NCI-H1694 treated with DMSO at 0.1 percent for 48 hours (cell line): ENCODE measurements around the gene ULK3.

Source experiments
- DNase-seq: peaks from one replicate; lab custom pipeline; 2025; lab: John Stamatoyannopoulos, UW

ULK3 gene

DNA sequence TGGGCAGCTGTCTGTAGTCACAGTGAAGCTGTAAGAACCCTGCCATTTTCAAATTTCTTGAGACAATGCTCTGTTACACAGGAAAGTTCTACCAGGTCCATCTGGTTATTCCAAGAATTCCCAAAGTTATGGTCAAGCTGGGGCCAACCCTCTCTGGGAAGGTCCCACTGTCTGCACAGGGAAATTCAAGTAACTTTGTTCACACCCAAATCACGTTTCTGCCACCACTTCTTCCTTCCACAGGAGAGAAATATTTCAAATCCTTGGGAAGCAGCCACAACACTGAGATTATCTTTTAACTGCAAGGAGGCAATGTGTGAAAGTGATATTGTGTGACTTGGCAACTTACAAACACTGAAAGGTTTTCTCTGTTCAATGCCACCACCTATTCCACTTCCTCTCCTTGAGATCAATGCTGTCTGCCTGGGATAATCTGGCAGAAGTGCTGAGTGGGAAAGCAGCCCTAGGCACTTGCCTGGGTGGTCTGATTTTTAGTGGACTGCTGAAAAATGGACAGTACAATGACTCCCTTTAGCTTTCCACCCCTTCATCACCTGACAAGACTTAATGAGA, 24.6 kb upstream of the ULK3 start:
- DNase-seq: no peak

DNA sequence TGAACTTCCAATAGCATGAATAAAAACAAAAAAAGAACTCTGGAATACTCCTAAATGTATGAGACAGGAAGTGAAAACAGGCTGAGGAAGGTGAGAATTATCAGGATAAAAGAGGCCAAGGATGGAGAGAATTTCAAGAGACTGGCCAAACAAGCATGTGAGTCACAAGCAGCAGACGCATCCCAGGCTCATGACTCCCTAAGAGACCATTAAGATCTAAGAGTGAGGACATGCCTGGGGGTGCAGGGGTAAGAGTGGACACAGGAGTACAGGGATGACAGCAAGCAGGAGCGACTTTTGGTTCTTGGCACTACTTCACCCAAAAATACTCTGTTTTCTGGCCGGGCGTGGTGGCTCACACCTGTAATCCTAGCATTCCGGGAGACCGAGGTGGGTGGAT, 23.1 kb upstream of the ULK3 start:
- DNase-seq: no peak

DNA sequence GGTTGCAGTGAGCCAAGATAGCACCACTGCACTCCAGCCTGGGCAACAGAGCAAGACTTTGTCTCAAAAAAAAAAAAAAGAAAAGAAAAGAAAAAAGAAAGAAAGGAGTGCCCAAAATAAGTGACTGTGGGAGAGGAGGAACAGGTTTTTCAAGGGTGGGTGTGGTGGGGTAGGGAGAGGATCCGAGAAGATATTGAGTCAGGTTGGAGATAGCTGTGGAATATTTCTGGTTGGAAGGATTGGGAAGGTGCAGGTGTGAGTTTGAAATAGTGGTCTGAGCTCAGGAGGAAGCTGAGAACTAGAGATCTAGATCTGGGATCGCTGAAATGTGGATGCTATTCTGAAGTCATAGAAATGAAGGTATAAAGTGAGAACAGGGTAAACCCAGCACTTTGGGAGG, 22.4 kb upstream of the ULK3 start:
- DNase-seq: no peak

DNA sequence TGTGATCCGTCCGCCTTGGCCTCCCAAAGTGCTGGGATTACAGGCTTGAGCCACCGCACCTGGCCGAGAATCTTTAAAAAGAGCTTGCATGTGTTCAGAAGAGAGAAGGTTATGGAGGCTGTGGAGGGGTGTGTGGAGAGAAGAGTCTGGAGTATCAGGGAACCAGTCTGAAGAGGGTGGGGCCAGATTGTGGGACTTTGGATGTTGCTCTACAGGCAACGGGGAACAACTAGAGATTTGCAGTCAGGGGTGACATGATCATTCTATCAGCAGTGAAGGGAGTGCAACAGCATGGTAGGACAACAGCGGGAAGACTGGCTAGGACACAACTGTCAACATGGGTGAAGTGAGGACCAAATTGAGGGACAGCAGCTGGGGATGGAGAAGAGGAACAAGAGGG, 21.3 kb upstream of the ULK3 start:
- no peak for DNase-seq

DNA sequence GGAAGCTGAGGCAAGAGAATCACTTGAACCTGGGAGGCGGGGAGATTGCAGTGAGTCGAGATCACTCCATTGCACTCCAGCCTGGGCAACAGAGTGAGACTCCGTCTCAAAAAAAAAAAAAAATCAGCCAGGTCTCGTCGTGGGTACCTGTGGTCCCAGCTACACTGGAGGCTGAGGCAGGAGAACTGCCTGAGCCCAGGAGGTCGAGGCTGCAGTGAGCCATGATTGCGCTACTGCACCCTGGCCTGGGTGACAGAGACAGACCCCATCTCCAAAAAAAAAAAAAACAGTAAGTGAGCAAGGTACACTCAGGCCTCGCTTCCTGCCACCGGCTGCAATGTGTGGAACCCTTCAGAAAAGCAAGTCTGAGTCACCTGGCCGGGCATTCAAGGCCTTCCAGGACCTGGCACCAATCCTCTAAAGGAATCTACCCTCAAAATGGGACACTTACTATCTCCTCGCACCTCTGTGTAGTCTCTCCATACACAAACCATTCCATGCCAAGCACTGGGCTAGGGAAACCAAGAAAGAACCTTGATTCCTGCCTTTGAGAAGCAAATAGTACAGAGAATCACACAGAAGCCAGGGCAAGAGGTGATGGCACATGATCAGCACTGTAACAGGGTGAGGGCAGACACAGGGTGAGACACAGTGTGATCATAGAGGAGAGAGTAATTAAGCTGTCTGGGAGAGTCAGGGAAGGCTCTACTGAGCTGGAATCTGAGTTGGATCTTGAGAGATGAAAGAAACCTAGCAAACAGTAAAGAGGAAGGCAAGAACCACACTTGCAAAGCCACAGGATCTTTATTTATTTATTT, 20.5 kb upstream of the ULK3 start:
- no peak for DNase-seq

DNA sequence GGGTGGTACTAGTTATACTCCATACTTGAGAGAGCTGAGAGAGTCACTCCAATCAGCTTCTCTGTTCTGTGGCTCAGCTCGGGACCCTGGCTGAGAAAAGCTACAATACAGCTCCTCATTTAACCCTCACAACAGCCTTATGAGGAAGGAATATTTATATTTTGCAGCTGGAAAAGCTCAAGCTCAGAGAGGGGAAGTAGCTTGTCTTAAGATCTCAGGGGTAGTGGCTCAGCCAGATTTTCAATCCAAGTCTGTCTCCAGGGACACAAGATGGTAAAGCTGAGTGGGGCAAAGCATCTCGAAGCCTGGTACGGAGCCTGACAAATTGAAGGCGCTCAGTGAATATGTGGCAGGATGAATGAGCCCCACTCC, 15.4 kb upstream of the ULK3 start:
- no peak for DNase-seq

DNA sequence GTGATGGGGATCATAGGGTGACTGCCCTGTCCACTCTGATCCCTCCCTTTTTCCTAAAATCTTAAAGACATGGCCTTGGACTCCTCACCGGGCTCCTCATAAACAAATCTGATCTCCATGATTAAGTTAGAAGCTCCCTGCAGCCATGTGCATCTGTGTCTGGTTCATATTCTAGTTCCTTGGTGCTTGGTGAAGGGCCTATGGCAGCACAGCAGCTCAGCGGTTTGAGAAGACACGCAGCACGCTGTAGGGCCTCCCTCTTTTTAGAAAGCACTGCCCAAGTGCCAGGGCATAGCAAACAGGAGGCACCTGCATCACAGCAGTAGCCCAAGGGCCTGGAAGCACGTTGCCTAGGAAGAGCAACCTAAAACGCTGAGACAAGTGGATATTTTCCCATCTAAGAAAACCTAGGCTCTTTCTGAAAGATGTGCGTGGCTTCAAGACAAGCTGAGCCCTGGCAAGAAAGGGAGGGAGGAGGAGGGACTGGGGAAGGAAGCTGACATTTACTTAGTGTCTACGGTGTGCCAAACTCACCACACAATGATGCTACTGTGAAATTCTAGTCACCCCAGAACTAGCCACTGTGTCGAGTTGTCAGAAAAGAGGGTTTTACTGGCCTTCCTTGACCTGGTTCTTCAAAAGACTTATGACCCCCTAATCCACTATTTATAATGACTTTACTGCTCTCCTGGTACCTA, 14.9 kb upstream of the ULK3 start:
- DNase-seq: no peak

DNA sequence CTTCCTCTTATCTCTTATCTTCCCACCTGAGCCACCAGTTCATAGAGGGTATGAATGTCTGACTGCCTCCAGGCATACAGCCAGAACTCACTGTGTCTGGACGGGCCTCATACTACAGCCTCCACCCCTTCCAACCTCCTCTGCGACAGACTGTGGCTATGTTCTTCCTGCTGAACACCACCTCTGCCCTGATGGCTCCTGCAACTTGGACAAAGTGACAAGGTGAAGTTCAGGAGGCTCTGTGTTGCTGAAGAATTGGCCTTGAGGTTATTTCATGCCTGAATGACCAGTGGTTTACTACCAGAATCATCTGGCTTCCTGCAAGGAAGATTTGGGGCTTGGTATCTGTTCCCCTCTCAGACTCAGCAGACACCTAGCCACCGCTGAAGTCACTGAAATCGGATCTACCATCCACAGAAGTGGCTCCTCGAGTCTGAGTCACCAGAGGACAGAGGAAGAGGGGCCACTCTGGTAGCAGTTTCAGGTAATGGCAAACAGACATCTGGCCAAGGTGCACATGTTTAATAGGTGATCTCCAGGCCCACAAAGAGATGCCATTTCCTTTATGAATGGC, 14.2 kb upstream of the ULK3 start:
- no peak for DNase-seq

DNA sequence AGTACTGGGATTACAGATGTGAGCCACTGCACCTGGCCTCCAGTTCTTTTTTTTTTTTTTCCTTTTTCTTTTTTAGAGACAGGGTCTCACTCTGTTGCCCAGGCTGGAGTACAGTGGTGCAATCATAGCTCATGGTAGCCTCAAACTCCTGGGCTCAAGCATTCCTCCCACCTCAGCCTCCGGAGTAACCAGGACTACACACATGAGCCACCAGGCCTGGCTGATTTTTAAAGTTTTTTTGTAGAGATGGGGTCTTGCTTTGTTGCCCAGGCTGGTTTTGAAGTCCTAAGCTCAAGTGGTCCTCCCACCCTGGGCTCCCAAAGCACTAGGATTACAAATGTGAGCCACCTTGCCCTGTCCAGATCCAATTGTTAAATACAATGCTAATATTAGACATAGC, 13.6 kb upstream of the ULK3 start:
- no peak for DNase-seq

DNA sequence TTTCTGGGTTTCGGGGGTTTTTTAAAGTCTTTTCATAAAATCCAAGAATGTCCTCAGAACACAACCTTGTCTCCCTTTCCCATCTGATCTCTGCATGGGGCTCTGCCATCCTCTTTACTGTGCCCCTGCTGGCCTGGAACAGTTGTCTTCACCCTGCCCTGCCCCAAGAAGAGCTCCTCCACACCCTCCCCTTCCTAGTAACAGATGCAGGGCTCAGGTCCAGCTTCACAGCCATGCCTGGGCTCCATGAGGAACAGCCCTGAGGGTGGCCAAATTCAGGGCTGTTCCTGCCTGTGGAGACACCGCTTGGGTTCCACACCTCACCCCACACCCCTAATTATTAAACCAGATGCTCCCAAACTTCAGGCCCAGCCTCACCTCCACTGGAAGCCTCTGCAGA, 12.9 kb upstream of the ULK3 start:
- DNase-seq: no peak

DNA sequence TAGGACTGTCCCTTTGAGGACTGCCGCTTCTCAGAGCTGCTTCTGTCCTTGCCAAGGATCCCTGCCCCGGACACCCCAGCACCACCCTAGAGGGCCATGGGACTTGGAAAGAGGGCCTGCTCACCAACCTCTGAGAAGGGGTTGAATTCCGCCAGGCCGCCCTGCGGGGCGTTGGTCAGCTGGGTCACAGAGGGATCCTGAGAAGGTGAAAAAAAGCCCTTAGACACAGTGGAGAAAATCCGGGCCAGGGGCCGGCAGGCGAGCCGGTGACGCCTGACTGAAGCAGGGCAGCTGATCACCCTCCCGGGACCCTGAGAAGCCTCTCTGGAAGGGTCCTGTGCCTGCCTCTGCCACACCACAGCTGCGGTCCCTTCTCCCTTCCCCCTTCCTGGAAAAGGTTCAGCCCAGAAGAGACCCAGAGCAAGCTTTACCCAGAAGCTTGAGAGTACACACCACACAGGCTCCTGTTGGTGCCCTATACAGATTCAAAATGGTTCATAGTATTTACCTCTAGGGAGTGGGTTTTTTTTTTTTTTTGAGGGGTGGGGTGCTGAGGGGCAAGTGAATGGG, 11.6 kb upstream of the ULK3 start:
- no peak for DNase-seq

DNA sequence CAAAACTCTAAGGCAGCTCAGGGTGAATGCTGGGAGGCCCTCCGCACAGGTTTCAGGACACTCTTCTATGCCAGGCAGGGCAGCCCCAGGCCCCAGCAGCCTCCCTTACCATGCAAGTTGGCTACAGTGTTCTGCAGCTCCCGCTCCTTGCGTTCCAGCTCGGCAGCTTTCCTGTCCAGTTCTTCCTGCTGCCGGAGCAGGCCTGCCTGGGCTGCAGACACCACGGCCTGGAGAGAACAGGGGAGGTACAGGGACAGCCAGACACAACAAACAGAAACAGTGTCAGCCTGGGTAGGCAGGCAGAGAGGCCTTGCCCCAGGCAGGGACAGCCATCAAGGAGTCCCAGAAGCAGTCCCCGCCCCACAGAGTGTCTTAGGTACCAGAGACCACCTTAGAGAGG, 9.0 kb upstream of the ULK3 start:
- DNase-seq: no peak

DNA sequence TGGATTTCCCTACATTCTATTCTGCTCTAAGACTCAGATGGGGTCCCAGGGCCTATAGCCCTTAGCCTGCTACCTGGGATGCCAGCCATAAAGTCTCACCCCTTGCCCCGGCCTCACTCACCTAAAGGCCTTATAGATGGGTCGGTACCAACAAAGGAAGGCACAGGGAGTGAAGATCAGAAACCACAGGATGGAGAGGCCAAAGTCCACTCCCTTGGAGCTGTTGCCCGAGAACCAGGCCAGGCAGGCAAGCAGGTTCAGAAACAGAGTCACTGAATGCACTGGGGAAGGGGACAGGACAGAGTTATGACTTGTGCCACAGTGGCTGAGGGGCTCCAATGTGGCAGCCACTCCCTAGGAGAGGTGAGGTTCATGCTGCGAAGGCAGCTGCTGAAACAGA, 7.4 kb upstream of the ULK3 start:
- DNase-seq: no peak

DNA sequence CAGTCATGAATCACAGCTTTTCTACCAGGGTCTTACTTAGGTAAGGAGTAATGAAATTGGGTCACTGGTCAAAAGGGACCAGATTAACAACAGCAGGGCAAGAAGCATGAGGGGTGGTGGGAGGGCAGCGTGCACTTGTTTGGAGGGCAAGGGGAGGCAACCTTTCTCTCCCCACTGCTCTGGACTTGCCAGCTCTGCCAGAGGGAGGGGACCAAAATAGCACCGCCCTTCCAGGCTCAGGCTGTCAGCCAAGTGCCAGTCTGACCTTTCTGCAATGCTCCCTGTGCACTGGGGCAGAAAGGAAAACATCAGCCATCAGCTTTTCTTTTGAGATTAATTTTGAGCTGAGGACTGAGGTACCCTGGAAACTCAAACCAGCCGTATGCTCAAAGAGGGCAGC, 4.5 kb upstream of the ULK3 start:
- DNase-seq: no peak

DNA sequence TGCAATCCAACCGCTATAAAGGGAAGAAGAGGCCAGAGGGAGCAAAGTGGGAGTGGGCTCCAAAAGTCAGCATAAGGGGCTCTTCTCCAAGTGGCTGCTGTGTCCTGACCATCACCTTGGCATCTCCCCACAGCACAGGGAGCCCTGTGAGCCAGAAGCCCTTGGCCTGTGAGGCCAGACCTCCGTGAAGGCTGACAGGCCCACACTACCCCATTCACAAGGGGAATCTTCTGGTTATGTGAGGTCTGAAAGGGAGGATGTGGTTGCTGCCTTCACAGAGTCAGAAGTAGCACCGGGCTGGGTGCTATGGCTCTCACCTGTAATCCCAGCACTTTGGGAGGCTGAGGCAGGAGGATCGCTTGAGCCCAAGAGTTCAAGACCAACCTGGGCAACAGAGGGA, 2.6 kb upstream of the ULK3 start:
- DNase-seq: no peak

DNA sequence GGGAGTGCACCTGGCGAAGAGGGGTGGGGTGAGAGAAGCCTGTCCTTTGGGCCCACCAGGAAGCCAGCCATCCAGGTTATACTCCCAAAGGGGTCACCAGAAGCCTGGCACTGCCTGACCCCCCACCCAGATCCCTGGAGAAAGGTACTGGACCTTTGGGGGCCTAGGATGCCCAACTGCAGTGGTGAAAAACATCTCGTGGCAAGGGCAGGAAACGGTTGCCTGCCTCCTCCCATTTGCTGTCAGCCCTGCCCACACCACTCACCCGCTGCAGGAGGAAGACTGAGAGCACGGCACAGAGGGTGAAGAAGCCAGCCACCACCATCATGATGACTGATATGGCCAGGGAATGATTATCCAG, 2.2 kb upstream of the ULK3 start:
- no peak for DNase-seq

DNA sequence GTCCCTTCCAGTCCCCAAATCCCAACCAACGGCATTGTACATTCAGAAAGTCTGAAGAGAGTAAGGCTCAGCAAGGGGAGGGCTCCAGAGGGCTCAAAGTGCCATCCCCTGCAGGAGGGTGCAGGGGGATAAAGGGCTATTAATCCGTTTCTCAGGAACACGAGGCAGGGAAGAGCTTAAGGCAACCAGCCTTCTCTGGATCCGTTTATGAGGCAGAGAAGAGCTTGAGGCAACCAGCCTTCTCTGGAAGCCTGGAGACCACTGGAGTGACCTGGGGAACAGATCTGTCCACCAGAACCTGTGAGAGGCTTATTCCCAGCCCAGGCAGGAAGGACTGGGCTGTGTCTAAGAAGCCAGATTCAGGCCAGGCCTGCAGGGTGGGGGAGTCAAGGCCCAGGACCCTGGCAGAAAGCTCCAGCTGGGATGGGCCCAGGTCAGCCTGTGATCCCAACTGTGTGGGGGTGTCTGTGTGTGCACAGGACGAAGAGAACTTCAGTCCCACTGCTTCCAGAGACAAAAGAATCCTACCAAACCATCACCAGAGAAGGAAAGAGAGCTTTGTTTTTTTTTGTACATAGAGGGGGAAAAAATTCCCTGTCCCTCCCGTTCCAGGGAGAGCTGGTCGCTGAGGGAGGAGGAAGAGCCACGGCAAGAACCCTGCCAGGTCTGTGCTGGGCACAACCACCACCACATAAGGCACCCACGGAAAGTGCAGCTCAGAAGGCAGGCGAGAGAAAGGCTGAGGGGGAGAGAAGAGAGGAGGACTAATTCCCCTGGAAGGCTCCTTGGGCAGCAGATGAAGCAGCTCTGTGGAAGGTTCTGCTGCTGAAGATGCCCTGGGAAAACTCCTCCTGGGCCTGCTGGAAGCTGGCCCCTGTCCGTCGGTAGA, 1.6 kb upstream of the ULK3 start:
- DNase-seq: no peak

DNA sequence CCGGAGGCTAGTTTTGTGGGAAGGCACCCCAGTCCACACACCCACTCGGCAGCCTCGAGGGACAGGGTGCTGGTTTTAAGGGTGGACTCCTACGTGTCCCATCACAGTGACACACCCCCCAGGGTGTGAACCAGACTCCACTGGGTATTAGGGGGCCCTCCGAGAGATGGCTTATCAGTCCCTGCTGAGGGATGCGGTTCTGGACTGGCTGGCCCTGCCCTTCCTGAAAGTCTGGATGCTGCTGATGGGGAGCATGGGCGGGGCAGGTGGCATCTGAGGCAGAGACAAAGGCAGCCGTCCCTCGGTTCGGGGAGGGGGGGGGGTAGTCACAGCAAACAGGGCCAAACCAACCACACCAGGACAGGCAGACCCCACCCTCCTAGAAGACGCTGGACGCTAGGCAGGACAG, 939 bp upstream of the ULK3 start:
- no peak for DNase-seq

DNA sequence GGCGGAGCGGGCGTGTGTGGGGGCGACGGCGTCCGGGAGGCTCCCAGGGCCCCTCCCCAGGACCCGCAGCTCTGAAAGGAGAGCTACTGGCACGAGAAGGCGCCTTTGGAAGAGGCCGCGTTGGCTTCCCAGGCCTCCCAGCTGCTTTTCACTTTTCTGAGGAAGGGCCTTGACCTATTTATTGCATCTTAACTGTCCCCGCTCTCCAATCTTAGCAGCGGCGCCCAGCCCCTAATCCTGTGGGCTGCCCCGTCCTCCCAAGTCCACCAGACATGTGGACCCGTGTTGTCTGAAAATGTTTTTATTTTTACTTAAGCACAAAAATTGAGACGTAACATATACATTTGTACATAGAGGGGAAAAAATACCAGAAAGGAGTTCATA, 481 bp upstream of the ULK3 start:
- DNase-seq: no peak

DNA sequence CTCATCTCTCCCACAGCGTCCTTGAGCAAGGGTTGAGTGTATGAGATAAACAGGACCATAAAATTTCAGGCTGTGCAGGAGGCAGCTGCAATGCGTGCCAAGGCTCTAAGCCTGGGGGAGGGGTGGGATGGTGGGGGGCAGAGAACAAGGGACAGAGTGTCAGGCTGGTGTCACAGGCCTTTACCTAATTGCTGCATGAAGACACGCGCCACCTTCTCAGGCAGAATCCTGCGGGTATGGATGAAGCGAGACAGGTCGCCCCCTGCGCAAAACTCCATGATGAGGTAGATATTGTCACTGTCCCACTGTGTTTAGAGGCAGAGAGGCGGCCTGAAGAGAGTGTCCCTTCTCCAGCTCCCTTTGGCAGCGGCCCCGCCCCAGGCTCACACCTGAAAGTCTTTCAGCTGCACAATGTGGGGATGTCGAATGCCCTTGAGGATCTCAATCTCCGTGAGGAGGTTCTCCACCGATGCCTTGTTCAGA, 1.0 kb downstream of the ULK3 start:
- no peak for DNase-seq

DNA sequence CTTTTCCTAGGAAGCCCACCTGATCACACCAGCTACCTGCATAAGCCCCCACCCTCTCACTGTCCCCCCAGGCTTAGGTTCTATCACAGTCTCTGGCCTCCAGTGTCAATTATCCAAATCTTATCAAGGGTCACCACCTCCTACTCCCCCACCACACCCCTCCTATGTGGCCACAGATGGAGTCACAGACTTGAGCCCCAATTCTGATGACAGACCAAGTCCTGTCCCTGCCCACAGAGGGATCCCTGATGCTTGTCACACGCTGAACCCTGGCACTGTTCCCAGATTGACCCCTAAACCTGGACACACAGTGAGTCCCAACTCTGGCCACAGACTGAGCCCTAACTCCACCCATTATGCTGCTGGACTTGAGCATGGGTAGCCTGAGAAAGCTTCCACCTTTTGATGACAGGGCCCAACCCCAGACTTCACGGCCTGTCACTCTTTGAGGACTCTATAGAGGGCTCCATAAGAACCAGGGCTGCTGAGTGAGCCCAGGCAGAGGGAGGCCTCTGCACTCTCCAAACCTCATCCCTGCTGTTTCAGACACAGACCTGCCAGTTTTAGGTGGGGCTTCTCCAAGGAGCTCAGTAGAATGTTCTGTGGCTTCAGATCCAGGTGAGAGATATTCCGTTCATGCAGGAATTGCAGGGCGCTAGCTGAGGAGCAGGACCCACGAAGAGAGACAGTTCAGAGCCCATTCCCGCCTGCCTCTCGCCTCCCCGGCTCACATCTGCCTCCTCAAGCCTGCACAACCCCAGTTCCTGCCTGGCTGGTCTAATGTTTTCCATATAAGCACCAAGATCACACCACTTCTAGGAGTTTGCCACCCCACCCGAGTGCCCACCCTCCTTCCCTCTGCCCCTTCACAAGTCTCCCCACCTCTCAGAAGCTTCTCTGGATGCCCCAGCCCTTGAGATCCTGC, 1.8 kb downstream of the ULK3 start:
- DNase-seq: no peak
